Measurements from ENCODE around the gene MICALL1. TPM values are rescaled to one million over a fixed set of nuclear protein-coding genes. Genes with fewer than 3 reads are reported as not detected.

The MICALL1 gene
- total and polyA plus RNA-seq, 2 of the 13 experiments (the other 11 are each of a cell fraction or from before 2014, with no cell fraction given) = 7.6 to 10.6 TPM

- TF ChIP-seq ZNF687 (CRISPR knock-in tag; IDR thresholded peaks at IDR 0.05) (peak; percentile 52), JUN (CRISPR knock-in tag; IDR thresholded peaks at IDR 0.05) (no peak), RAD21 (CRISPR knock-in tag; IDR thresholded peaks at IDR 0.05) (peak; percentile 81), CSRNP1 (CRISPR knock-in tag; IDR thresholded peaks at IDR 0.05) (0 out of 2 replicates have a peak, but pooled peaks have one; percentile 21), HNRNPL (IDR thresholded peaks at IDR 0.05; ENCODE audit: low read depth, low read length) (no peak), ZBTB2 (CRISPR knock-in tag; IDR thresholded peaks at IDR 0.05; ENCODE audit: low read depth) (peak; percentile 63), SRSF1 (optimal IDR thresholded peaks at IDR 0.05; ENCODE audit: low read depth, low read length) (peak; percentile 56), FLYWCH1 (CRISPR knock-in tag; IDR thresholded peaks at IDR 0.05) (no peak), RFXAP (CRISPR knock-in tag; IDR thresholded peaks at IDR 0.05; ENCODE audit: borderline replicate concordance) (0 out of 2 replicates have a peak, but pooled peaks have one; percentile 29), ELF3 (CRISPR knock-in tag; IDR thresholded peaks at IDR 0.05) (0 out of 2 replicates have a peak, but pooled peaks have one; percentile 17), SYNCRIP (IDR thresholded peaks at IDR 0.05; ENCODE audit: insufficient read depth, low read depth, low read length) (no peak), TSC22D2 (CRISPR knock-in tag; IDR thresholded peaks at IDR 0.05; ENCODE audit: borderline replicate concordance) (no peak), IRX3 (CRISPR knock-in tag; IDR thresholded peaks at IDR 0.05; ENCODE audit: borderline replicate concordance, low read depth) (no peak), MEF2D (CRISPR knock-in tag; IDR thresholded peaks at IDR 0.05) (0 out of 2 replicates have a peak, but pooled peaks have one; percentile 12), ZNF784 (CRISPR knock-in tag; IDR thresholded peaks at IDR 0.05; ENCODE audit: borderline replicate concordance) (no peak), REXO4 (CRISPR knock-in tag; IDR thresholded peaks at IDR 0.05; ENCODE audit: borderline replicate concordance) (no peak), ZNF513 (CRISPR knock-in tag; conservative IDR thresholded peaks at IDR 0.05) (no peak), ZNF781 (CRISPR knock-in tag; IDR thresholded peaks at IDR 0.05; ENCODE audit: borderline replicate concordance, not compliant biosample characterization) (no peak)
Measured at GRCh38 chr22:37905534-37906363, at the start of gene MICALL1 (continued).
